Skeletal muscle satellite cell (primary cell): ENCODE measurements around the gene RPL12.

Source experiments
- H3K27me3 ChIP-seq: 2 replicates; pipeline ENCODE4 v1.7.0; 2013; ENCODE audit warnings: low read length; ENCODE audit not compliant: control insufficient read depth, insufficient read depth
- H3K36me3 ChIP-seq: 2 replicates; pipeline ENCODE4 v1.7.0; 2013; ENCODE audit warnings: mild to moderate bottlenecking, control low read depth, low read length; ENCODE audit not compliant: insufficient read depth
- H3K4me1 ChIP-seq: 2 replicates; pipeline ENCODE4 v1.7.0; 2013; ENCODE audit warnings: low read length; ENCODE audit not compliant: control insufficient read depth, insufficient read depth
- H3K4me2 ChIP-seq: 2 replicates; pipeline ENCODE4 v1.7.0; 2013; ENCODE audit warnings: mild to moderate bottlenecking, low read length
- H3K4me3 ChIP-seq: 2 replicates; pipeline ENCODE4 v1.7.0; 2013; ENCODE audit warnings: low read length
- H3K9ac ChIP-seq: 2 replicates; pipeline ENCODE4 v1.7.0; 2013; ENCODE audit warnings: mild to moderate bottlenecking, low read depth, low read length, moderate library complexity
- H3K9me3 ChIP-seq: replicated peaks from 2 replicates; pipeline ENCODE4 v1.7.0; 2013; ENCODE audit warnings: mild to moderate bottlenecking, control low read depth, low read length

RPL12 gene

GRCh38 chr9:127490535-127491230, 39.5 kb upstream of the RPL12 start:
- Histone ChIP-seq H3K36me3 (peaks cover 34% of the 10 kb centered on the region), H3K27me3 (no peaks in the 10 kb centered on the region), H3K9ac (no peak overlapping the region)

GRCh38 chr9:127489471-127490115, 38.4 kb upstream of the RPL12 start:
- H3K9ac ChIP-seq: no peak overlapping the region
- no peaks in the 10 kb centered on the region for H3K27me3 ChIP-seq
- H3K9me3 ChIP-seq: no peaks in the 10 kb centered on the region
- H3K4me3 ChIP-seq: no peak overlapping the region
- no peaks in the 10 kb centered on the region for H3K4me1 ChIP-seq
- no peak overlapping the region for H3K4me2 ChIP-seq
- peaks cover 34% of the 10 kb centered on the region for H3K36me3 ChIP-seq

More at GRCh38 chr9:127490535-127491230, 39.5 kb upstream of the RPL12 start:
- peaks cover 10% of the 10 kb centered on the region for H3K4me1 ChIP-seq
- H3K9me3 ChIP-seq: no peaks in the 10 kb centered on the region
- H3K4me2 ChIP-seq: no peak overlapping the region
- no peak overlapping the region for H3K4me3 ChIP-seq

- Histone ChIP-seq H3K4me3 (no peak overlapping the region), H3K36me3 (peaks cover 29% of the 10 kb centered on the region), H3K27me3 (no peaks in the 10 kb centered on the region), H3K9ac (no peak overlapping the region), H3K9me3 (no peaks in the 10 kb centered on the region), H3K4me2 (no peak overlapping the region), H3K4me1 (no peaks in the 10 kb centered on the region)
Observed at GRCh38 chr9:127488946-127489345, 37.7 kb upstream of the RPL12 start.

GRCh38 chr9:127485995-127486394, 34.8 kb upstream of the RPL12 start:
- no peaks in the 10 kb centered on the region for H3K4me1 ChIP-seq

GRCh38 chr9:127482662-127483061, 31.5 kb upstream of the RPL12 start:
- H3K27me3 ChIP-seq: no peaks in the 10 kb centered on the region
- no peaks in the 10 kb centered on the region for H3K9me3 ChIP-seq
- H3K36me3 ChIP-seq: peaks cover 15% of the 10 kb centered on the region
- no peak overlapping the region for H3K9ac ChIP-seq
- no peak overlapping the region for H3K4me2 ChIP-seq
- H3K4me1 ChIP-seq: no peaks in the 10 kb centered on the region
- H3K4me3 ChIP-seq: no peak overlapping the region

More at GRCh38 chr9:127485995-127486394, 34.8 kb upstream of the RPL12 start:
- no peaks in the 10 kb centered on the region for H3K27me3 ChIP-seq
- H3K4me3 ChIP-seq: no peak overlapping the region
- H3K4me2 ChIP-seq: no peak overlapping the region
- H3K36me3 ChIP-seq: peaks cover 9% of the 10 kb centered on the region
- H3K9me3 ChIP-seq: no peaks in the 10 kb centered on the region
- no peak overlapping the region for H3K9ac ChIP-seq

- no peaks in the 10 kb centered on the region for H3K4me1 ChIP-seq
- no peaks in the 10 kb centered on the region for H3K9me3 ChIP-seq
- no peaks in the 10 kb centered on the region for H3K27me3 ChIP-seq
- H3K9ac ChIP-seq: no peak overlapping the region
- no peak overlapping the region for H3K4me2 ChIP-seq
- no peak overlapping the region for H3K4me3 ChIP-seq
- H3K36me3 ChIP-seq: peaks cover 13% of the 10 kb centered on the region
Observed at GRCh38 chr9:127479507-127480081, 28.4 kb upstream of the RPL12 start.

GRCh38 chr9:127474592-127474991, 23.4 kb upstream of the RPL12 start:
- no peaks in the 10 kb centered on the region for H3K27me3 ChIP-seq
- peaks cover 15% of the 10 kb centered on the region for H3K36me3 ChIP-seq
- H3K9ac ChIP-seq: no peak overlapping the region
- no peak overlapping the region for H3K4me2 ChIP-seq
- H3K4me3 ChIP-seq: no peak overlapping the region
- H3K9me3 ChIP-seq: no peaks in the 10 kb centered on the region
- H3K4me1 ChIP-seq: no peaks in the 10 kb centered on the region

- Histone ChIP-seq H3K27me3 (no peaks in the 10 kb centered on the region), H3K9me3 (no peaks in the 10 kb centered on the region), H3K9ac (no peak overlapping the region), H3K36me3 (peaks cover 10% of the 10 kb centered on the region), H3K4me3 (no peak overlapping the region), H3K4me1 (no peaks in the 10 kb centered on the region), H3K4me2 (no peak overlapping the region)
Observed at GRCh38 chr9:127473932-127474331, 22.7 kb upstream of the RPL12 start.

- H3K36me3 ChIP-seq: peaks cover 10% of the 10 kb centered on the region
- H3K4me2 ChIP-seq: no peak overlapping the region
- H3K4me3 ChIP-seq: no peak overlapping the region
- H3K4me1 ChIP-seq: no peaks in the 10 kb centered on the region
- H3K9ac ChIP-seq: no peak overlapping the region
- no peaks in the 10 kb centered on the region for H3K27me3 ChIP-seq
- H3K9me3 ChIP-seq: no peaks in the 10 kb centered on the region
Observed at GRCh38 chr9:127473501-127473900, 22.3 kb upstream of the RPL12 start.

GRCh38 chr9:127470662-127471061, 19.5 kb upstream of the RPL12 start:
- H3K4me3 ChIP-seq: no peak overlapping the region
- no peak overlapping the region for H3K9ac ChIP-seq
- H3K4me2 ChIP-seq: no peak overlapping the region
- H3K4me1 ChIP-seq: no peaks in the 10 kb centered on the region
- no peaks in the 10 kb centered on the region for H3K27me3 ChIP-seq
- H3K9me3 ChIP-seq: no peaks in the 10 kb centered on the region
- H3K36me3 ChIP-seq: peaks cover 11% of the 10 kb centered on the region

GRCh38 chr9:127467621-127468020, 16.4 kb upstream of the RPL12 start:
- H3K36me3 ChIP-seq: peaks cover 19% of the 10 kb centered on the region

More at GRCh38 chr9:127467621-127468020, 16.4 kb upstream of the RPL12 start:
- H3K9me3 ChIP-seq: no peaks in the 10 kb centered on the region
- H3K9ac ChIP-seq: no peak overlapping the region
- no peak overlapping the region for H3K4me2 ChIP-seq
- no peaks in the 10 kb centered on the region for H3K27me3 ChIP-seq
- H3K4me1 ChIP-seq: no peaks in the 10 kb centered on the region
- no peak overlapping the region for H3K4me3 ChIP-seq
